ENCODE measurements around the gene OR4E1.
"Not testable (repeated sequence)": the region's sequence is repeated elsewhere in the genome, so short reads cannot be mapped to it uniquely, and the experiment has no call there.

OR4E1 gene

GRCh38 chr14:21653331-21653885, 20.2 kb downstream of the OR4E1 start, which contains the start of gene OR4E2:
Gene OR4E2, plus strand, starts transcription at chr14:21653835. Its CDS starts 11,248 bp downstream, at chr14:21665083.
- Histone ChIP-seq H3K27ac (ENCODE audit: low read depth, low read length, severe bottlenecking) (no peak within 1 kb of the TSS), H3K9me3 (ENCODE audit: control insufficient read depth, low read length) (no peaks in the 10 kb centered on the region), H3K36me3 (ENCODE audit: control insufficient read depth, insufficient read depth, low read length) (no peaks in the 10 kb centered on the region), H3K4me1 (ENCODE audit: control insufficient read depth, insufficient read depth, low read length, poor library complexity, severe bottlenecking) (no peaks in the 10 kb centered on the region), H3K4me3 (ENCODE audit: extremely low read depth, insufficient read depth, low read length, poor library complexity, severe bottlenecking) (no peak within 1 kb of the TSS)
- 92 to 100% methylated on average over 1 to 2 of the region's 2 CpGs for WGBS, 2 experiments (ENCODE audit: insufficient coverage in 2 of 2)

GRCh38 chr14:21652209-21652808, 21.3 kb downstream of the OR4E1 start:
- 67 to 86% methylated on average over 1 of the region's 1 CpG for WGBS, 2 experiments (ENCODE audit: insufficient coverage in 2 of 2)
- Histone ChIP-seq H3K36me3 (ENCODE audit: control insufficient read depth, insufficient read depth, low read length) (no peaks in the 10 kb centered on the region), H3K4me3 (ENCODE audit: extremely low read depth, insufficient read depth, low read length, poor library complexity, severe bottlenecking) (no peak overlapping the region), H3K4me1 (ENCODE audit: control insufficient read depth, insufficient read depth, low read length, poor library complexity, severe bottlenecking) (no peaks in the 10 kb centered on the region), H3K27ac (ENCODE audit: low read depth, low read length, severe bottlenecking) (no peak overlapping the region), H3K9me3 (ENCODE audit: control insufficient read depth, low read length) (no peaks in the 10 kb centered on the region)

GRCh38 chr14:21647380-21647779, 26.2 kb downstream of the OR4E1 start:
- H3K4me1 ChIP-seq (ENCODE audit: control insufficient read depth, insufficient read depth, low read length, poor library complexity, severe bottlenecking), result no peaks in the 10 kb centered on the region
- H3K36me3 ChIP-seq (ENCODE audit: control insufficient read depth, insufficient read depth, low read length), result no peaks in the 10 kb centered on the region
- no peak overlapping the region for H3K4me3 ChIP-seq (ENCODE audit: extremely low read depth, insufficient read depth, low read length, poor library complexity, severe bottlenecking)
- no peaks in the 10 kb centered on the region for H3K9me3 ChIP-seq (ENCODE audit: control insufficient read depth, low read length)
- H3K27ac ChIP-seq (ENCODE audit: low read depth, low read length, severe bottlenecking), result no peak overlapping the region

- no peaks in the 10 kb centered on the region for H3K36me3 ChIP-seq (ENCODE audit: control insufficient read depth, insufficient read depth, low read length)
- no peak overlapping the region for H3K27ac ChIP-seq (ENCODE audit: low read depth, low read length, severe bottlenecking)
- WGBS, 2 experiments (ENCODE audit: insufficient coverage in 2 of 2), result 74% methylated on average over 4 of the region's 5 CpGs
- H3K4me3 ChIP-seq (ENCODE audit: extremely low read depth, insufficient read depth, low read length, poor library complexity, severe bottlenecking), result no peak overlapping the region
- H3K9me3 ChIP-seq (ENCODE audit: control insufficient read depth, low read length), result no peaks in the 10 kb centered on the region
- no peaks in the 10 kb centered on the region for H3K4me1 ChIP-seq (ENCODE audit: control insufficient read depth, insufficient read depth, low read length, poor library complexity, severe bottlenecking)
Observed at GRCh38 chr14:21643407-21643806, 30.2 kb downstream of the OR4E1 start.

- Histone ChIP-seq H3K36me3 (ENCODE audit: control insufficient read depth, insufficient read depth, low read length) (no peaks in the 10 kb centered on the region), H3K9me3 (ENCODE audit: control insufficient read depth, low read length) (no peaks in the 10 kb centered on the region), H3K4me3 (ENCODE audit: extremely low read depth, insufficient read depth, low read length, poor library complexity, severe bottlenecking) (no peak overlapping the region), H3K27ac (ENCODE audit: low read depth, low read length, severe bottlenecking) (no peak overlapping the region), H3K4me1 (ENCODE audit: control insufficient read depth, insufficient read depth, low read length, poor library complexity, severe bottlenecking) (no peaks in the 10 kb centered on the region)
- WGBS, 2 experiments (ENCODE audit: insufficient coverage in 2 of 2), result 90% methylated on average over 2 of the region's 3 CpGs; no CpG with 5 or more reads in 1 of the 2 experiments
Observed at GRCh38 chr14:21642683-21643082, 30.9 kb downstream of the OR4E1 start.

- 87 to 93% methylated on average over 2 to 4 of the region's 4 CpGs for WGBS, 2 experiments (ENCODE audit: insufficient coverage in 2 of 2)
Observed at GRCh38 chr14:21634840-21635239, 38.8 kb downstream of the OR4E1 start, which contains the start of gene OR10G2. Gene OR10G2, minus strand, starts transcription at chr14:21634940. Its CDS starts 98 bp downstream, at chr14:21634842.

GRCh38 chr14:21631084-21631483, 42.5 kb downstream of the OR4E1 start:
- H3K9me3 ChIP-seq (ENCODE audit: control insufficient read depth, low read length), result no peaks in the 10 kb centered on the region
- 36 to 100% methylated on average over 1 to 2 of the region's 3 CpGs for WGBS, 2 experiments (ENCODE audit: insufficient coverage in 2 of 2)
- H3K4me3 ChIP-seq (ENCODE audit: extremely low read depth, insufficient read depth, low read length, poor library complexity, severe bottlenecking), result no peak overlapping the region
- H3K4me1 ChIP-seq (ENCODE audit: control insufficient read depth, insufficient read depth, low read length, poor library complexity, severe bottlenecking), result no peaks in the 10 kb centered on the region
- H3K36me3 ChIP-seq (ENCODE audit: control insufficient read depth, insufficient read depth, low read length), result no peaks in the 10 kb centered on the region
- no peak overlapping the region for H3K27ac ChIP-seq (ENCODE audit: low read depth, low read length, severe bottlenecking)

More at GRCh38 chr14:21634840-21635239, 38.8 kb downstream of the OR4E1 start, which contains the start of gene OR10G2:
- H3K4me1 ChIP-seq (ENCODE audit: control insufficient read depth, insufficient read depth, low read length, poor library complexity, severe bottlenecking), result no peaks in the 10 kb centered on the region
- H3K36me3 ChIP-seq (ENCODE audit: control insufficient read depth, insufficient read depth, low read length), result no peaks in the 10 kb centered on the region
- H3K9me3 ChIP-seq (ENCODE audit: control insufficient read depth, low read length), result no peaks in the 10 kb centered on the region
- no peak within 1 kb of the TSS for H3K4me3 ChIP-seq (ENCODE audit: extremely low read depth, insufficient read depth, low read length, poor library complexity, severe bottlenecking)
- H3K27ac ChIP-seq (ENCODE audit: low read depth, low read length, severe bottlenecking), result no peak within 1 kb of the TSS

- not testable (repeated sequence) for H3K4me1 ChIP-seq (ENCODE audit: control insufficient read depth, insufficient read depth, low read length, poor library complexity, severe bottlenecking); H3K36me3 ChIP-seq (ENCODE audit: control insufficient read depth, insufficient read depth, low read length); H3K27ac ChIP-seq (ENCODE audit: low read depth, low read length, severe bottlenecking); H3K9me3 ChIP-seq (ENCODE audit: control insufficient read depth, low read length); H3K4me3 ChIP-seq (ENCODE audit: extremely low read depth, insufficient read depth, low read length, poor library complexity, severe bottlenecking)
- no CpG with 5 or more reads among the region's 1 CpG for WGBS, 2 experiments (ENCODE audit: insufficient coverage in 2 of 2)
Observed at GRCh38 chr14:21630503-21630902, 43.1 kb downstream of the OR4E1 start.

- Histone ChIP-seq H3K4me1 (ENCODE audit: control insufficient read depth, insufficient read depth, low read length, poor library complexity, severe bottlenecking) (no peaks in the 10 kb centered on the region), H3K36me3 (ENCODE audit: control insufficient read depth, insufficient read depth, low read length) (no peaks in the 10 kb centered on the region), H3K27ac (ENCODE audit: low read depth, low read length, severe bottlenecking) (no peak overlapping the region), H3K4me3 (ENCODE audit: extremely low read depth, insufficient read depth, low read length, poor library complexity, severe bottlenecking) (no peak overlapping the region), H3K9me3 (ENCODE audit: control insufficient read depth, low read length) (no peaks in the 10 kb centered on the region)
- WGBS, 2 experiments (ENCODE audit: insufficient coverage in 2 of 2), result 80 to 100% methylated on average over 1 of the region's 3 CpGs
Observed at GRCh38 chr14:21626491-21627230, 47.0 kb downstream of the OR4E1 start.

All from mesodermal cell (in vitro differentiated cells).